M059J (cell line): ENCODE data around the gene ALG14. TPM values are rescaled to one million over a fixed set of nuclear protein-coding genes. Genes with fewer than 3 reads are reported as not detected.
"Not testable (repeated sequence)": the region's sequence is repeated elsewhere in the genome, so short reads cannot be mapped to it uniquely, and the experiment has no call there.

Experiments
- DNase-seq: peaks from one replicate; pipeline ENCODE4 v3.0.0-alpha.2; 2012; ENCODE audit warnings: low read depth
- total RNA-seq: library from RNA; depleted of rRNA; stranded (reverse); fragments of >200 nt; shearing (Covaris generic); gene quantifications from 2 replicates; pipeline ENCODE4 v1.2.3, GENCODE V29; 2014

The ALG14 gene
- total RNA-seq, 1 experiment from 2014 or later = 2.1 TPM

GRCh38 chr1:95006681-95007080 lies 66.1 kb downstream of the ALG14 start:
- DNase-seq = no peak

- DNase-seq = no peak
Measured at GRCh38 chr1:95005584-95005983, 67.2 kb downstream of the ALG14 start.

- no peak for DNase-seq
Measured at GRCh38 chr1:95004013-95004412, 68.7 kb downstream of the ALG14 start.

- peak; percentile 77 for DNase-seq
Measured at GRCh38 chr1:95003433-95003738, 69.4 kb downstream of the ALG14 start.

- DNase-seq = peak; percentile 44
Measured at GRCh38 chr1:95002540-95003432, 70.0 kb downstream of the ALG14 start.

- no peak for DNase-seq
Measured at GRCh38 chr1:95002164-95002539, 70.6 kb downstream of the ALG14 start.

- DNase-seq = no peak
Measured at GRCh38 chr1:94999456-95000131, 73.2 kb downstream of the ALG14 start.

- no peak for DNase-seq
Measured at GRCh38 chr1:94998748-94999147, 74.0 kb downstream of the ALG14 start.

GRCh38 chr1:94998114-94998513 lies 74.6 kb downstream of the ALG14 start:
- DNase-seq = no peak

GRCh38 chr1:94995536-94995935 lies 77.2 kb downstream of the ALG14 start:
- not testable (repeated sequence) for DNase-seq

GRCh38 chr1:94994805-94995204 lies 77.9 kb downstream of the ALG14 start:
- no peak for DNase-seq

- peak; percentile 47 for DNase-seq
Measured at GRCh38 chr1:94993931-94994645, 78.7 kb downstream of the ALG14 start.

GRCh38 chr1:94992863-94993563 lies 79.7 kb downstream of the ALG14 start:
- no peak for DNase-seq

- DNase-seq = no peak
Measured at GRCh38 chr1:94992161-94992560, 80.6 kb downstream of the ALG14 start.

- no peak for DNase-seq
Measured at GRCh38 chr1:94989911-94990473, 82.8 kb downstream of the ALG14 start.

- DNase-seq = no peak
Measured at GRCh38 chr1:94989398-94989797, 83.4 kb downstream of the ALG14 start.

- no peak for DNase-seq
Measured at GRCh38 chr1:94988356-94988755, 84.4 kb downstream of the ALG14 start.

- DNase-seq = peak; percentile 53
Measured at GRCh38 chr1:94986783-94987182, 86.0 kb downstream of the ALG14 start.

GRCh38 chr1:94983171-94983739 lies 89.5 kb downstream of the ALG14 start:
- DNase-seq = peak; percentile 78

GRCh38 chr1:94982398-94982797 lies 90.4 kb downstream of the ALG14 start:
- DNase-seq = no peak

GRCh38 chr1:94981575-94981973 lies 91.2 kb downstream of the ALG14 start:
- DNase-seq = no peak
